VCaP (cell line): ENCODE measurements around the gene LRRC37B.
"Not testable (repeated sequence)": the region's sequence is repeated elsewhere in the genome, so short reads cannot be mapped to it uniquely, and the experiment has no call there.

Source experiments
- H3K27ac ChIP-seq: fragments of 450-650 bp; 2 replicates; pipeline ENCODE4 v1.5.1; 2017
- TF ChIP-seq, protein P1 (sequence below): fragments of 450-650 bp; conservative IDR thresholded peaks from 2 replicates; pipeline ENCODE4 v1.5.1; 2017; ENCODE audit warnings: mild to moderate bottlenecking, moderate library complexity

LRRC37B gene

DNA sequence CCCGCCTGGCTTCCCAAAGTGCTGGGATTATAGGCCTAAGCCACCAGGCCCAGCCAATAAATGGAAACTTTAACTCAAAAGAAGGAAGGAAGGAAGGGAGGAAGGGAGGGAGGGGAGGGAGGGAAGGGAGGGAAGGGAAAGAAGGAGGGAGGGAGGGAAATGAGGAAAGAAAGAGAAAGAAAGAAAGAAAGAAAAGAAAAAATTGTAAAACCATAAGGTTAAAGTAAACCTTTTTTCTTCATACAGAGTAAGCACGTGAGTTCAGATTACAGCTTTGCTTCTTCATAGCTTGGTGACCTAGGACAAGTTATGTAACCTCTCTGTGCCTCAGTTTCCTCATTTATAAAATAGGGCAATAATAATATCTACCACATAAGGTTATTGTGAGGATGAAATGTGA is 26.0 kb downstream of the LRRC37B start:
- TF ChIP-seq, protein P1, sequence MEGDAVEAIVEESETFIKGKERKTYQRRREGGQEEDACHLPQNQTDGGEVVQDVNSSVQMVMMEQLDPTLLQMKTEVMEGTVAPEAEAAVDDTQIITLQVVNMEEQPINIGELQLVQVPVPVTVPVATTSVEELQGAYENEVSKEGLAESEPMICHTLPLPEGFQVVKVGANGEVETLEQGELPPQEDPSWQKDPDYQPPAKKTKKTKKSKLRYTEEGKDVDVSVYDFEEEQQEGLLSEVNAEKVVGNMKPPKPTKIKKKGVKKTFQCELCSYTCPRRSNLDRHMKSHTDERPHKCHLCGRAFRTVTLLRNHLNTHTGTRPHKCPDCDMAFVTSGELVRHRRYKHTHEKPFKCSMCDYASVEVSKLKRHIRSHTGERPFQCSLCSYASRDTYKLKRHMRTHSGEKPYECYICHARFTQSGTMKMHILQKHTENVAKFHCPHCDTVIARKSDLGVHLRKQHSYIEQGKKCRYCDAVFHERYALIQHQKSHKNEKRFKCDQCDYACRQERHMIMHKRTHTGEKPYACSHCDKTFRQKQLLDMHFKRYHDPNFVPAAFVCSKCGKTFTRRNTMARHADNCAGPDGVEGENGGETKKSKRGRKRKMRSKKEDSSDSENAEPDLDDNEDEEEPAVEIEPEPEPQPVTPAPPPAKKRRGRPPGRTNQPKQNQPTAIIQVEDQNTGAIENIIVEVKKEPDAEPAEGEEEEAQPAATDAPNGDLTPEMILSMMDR = no peak
- no peak overlapping the region for H3K27ac ChIP-seq

DNA sequence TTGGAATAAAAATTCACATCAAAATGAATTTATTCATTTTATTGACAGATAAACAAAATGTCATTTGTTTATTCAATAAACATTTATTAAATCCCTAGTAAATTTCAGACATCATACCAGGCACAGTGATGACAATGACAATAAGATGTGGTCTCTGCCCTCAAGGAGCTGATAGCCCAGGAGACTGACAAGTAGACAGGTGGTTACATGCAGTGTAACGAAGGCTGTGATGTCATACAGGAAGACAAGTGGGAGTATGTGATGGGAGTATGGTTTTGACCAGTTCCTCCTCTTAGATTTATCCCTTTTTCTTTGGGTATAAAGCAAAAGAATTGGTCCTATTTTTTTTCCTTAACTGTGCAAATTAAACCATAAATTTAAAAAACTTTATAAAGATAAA is 26.6 kb downstream of the LRRC37B start:
- not testable (repeated sequence) for H3K27ac ChIP-seq

DNA sequence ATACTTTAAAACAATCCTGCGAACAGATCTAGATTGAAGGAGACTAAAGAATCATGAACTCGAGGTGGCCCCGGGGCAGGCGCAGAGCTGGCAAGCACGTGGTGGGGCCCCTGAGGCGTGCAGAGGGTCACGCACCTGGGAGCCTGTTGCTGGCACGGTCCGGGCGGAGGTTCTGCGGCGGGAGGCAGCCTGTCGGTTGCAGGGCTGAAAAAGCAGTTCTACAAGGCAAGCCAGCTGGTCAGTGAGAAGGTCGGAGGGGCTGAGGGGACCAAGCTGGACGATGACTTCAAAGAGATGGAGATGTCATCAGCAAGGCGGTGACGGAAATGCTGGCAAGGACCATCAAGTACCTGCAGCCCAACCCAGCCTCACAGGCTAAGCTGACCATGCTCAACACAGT is 33.1 kb downstream of the LRRC37B start:
- not testable (repeated sequence) for H3K27ac ChIP-seq

DNA sequence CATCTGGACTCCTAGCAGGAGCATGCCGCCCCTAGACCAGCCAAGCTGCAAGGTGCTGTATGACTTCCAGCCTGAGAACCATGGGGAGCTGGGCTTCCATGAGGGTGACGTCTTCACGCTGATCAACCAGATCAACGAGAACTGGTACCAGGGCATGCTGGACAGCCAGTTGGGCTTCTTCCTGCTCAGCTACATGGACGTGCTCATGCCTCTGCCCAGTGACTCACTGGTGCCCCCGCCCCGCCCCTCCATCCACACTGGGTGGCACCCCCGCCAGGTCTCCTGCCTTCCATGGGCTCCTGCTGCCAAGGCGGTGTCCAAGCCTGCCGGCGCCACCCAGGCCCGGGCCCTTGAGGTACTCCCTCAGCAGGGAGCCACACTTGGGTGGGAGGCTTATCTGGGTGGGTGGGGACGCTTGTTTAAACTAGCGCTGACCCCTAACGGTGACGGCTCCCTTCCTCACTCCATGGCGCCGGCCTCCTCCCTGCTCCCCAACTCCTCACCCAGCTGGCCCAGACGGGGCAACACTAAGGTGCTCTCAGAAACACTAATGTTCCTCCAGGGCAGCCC is 34.2 kb downstream of the LRRC37B start:
- not testable (repeated sequence) for H3K27ac ChIP-seq

DNA sequence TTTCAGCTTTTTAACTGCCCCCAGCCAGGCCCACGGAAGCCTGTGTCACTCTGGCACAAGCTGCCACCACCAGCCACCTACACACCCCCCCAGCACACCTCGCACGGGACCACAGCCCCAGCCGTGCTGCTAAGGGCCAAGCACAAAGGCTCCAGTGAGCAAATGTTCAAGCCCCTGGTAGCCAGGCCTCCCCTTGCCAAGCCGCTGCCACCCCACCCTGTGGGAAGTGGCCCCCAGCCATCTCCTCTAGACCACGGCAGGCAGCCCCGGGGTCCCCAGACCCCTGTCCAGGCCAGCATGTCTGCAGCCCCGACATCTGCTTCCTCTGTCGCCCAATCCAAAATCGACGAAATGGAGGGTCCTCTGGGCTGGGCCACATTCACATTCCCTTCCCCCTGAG is 35.1 kb downstream of the LRRC37B start:
- not testable (repeated sequence) for H3K27ac ChIP-seq

DNA sequence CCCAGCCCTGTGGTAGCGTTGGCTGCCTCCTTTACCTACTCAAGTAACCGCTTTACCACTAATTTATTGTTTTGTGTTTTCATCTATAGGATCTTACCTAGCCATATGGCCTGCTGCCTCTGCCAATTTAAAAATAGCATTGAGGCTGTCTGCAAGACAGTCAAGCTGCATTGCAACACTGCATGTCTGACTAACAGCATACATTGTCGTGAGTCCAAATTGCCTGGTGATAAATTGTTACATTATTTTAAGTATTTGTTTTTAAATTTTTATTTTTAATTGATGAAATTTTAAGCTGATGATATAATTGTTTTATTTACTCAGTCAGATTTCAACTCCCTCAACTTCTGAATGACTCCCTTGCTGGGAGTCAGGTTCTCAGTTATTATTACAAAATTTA is 38.4 kb downstream of the LRRC37B start:
- H3K27ac ChIP-seq = not testable (repeated sequence)

DNA sequence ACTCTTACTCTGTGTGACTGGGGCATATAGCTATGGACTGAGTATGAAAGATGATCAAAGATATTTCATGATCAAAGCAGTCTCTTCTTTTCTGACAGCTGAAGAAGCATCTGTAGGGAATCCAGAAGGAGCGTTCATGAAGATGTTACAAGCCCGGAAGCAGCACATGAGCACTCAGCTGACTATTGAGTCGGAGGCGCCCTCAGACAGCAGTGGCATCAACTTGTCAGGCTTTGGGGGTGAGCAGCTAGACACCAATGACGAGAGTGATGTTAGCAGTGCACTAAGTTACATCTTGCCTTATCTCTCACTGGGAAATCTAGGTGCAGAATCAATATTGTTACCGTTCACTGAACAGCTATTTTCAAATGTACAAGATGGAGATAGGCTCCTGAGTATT is 40.5 kb downstream of the LRRC37B start:
- H3K27ac ChIP-seq = not testable (repeated sequence)

DNA sequence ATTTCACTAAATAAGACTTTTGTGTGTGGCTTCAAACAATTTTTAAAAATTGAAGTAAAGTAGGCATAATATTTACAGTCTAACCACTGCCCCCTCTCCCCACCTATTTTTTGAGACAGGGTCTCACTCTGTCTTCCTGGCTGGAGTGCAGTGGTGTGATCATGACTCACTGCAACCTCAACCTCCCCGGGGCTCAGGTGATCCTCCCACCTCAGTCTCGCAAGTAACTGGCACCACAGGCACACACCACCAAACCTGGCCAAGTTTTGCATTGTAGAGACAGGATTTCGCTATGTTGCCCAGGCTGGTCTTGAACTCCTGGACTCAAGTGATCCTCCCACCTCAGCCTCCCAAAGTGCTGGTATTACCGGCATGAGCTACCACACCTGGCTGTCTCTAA is 47.8 kb downstream of the LRRC37B start:
- not testable (repeated sequence) for H3K27ac ChIP-seq

DNA sequence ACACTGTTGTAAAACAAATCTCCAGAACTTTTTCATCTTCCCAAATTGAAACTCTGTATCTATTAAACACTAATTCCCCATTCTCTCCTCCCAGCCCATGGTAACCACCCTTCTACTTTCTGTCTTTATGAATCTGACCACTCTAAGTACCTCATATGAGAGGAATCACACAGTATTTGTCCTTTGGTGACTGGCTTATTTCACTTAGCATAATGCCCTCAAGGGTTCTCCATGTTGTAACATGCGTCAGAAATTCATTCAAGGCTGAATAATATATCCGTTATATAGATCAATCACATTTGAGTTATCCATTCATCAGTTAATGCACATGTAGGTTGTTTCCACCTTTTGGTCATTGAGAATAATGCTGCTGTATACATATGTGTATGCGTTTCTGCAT is 48.2 kb downstream of the LRRC37B start:
- H3K27ac ChIP-seq = not testable (repeated sequence)

DNA sequence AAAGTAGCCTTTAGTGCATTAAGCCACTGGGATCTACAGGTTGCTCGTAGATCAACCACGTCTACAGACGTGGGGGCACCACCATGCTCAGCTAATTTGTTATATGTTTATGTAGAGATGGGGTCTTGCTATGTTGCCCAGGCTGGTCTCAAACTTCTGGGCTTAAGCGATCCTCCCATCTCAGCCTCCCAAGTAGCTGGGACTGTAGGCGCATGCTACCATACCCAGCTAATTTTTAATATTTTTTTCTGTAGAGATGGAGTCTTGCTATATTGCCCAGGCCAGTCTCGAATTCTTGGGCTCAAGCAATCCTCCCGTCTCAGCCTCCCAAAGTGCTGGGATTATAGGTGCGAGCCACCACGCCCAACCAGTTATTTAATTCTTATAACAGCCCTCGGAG is 49.3 kb downstream of the LRRC37B start:
- H3K27ac ChIP-seq = not testable (repeated sequence)

DNA sequence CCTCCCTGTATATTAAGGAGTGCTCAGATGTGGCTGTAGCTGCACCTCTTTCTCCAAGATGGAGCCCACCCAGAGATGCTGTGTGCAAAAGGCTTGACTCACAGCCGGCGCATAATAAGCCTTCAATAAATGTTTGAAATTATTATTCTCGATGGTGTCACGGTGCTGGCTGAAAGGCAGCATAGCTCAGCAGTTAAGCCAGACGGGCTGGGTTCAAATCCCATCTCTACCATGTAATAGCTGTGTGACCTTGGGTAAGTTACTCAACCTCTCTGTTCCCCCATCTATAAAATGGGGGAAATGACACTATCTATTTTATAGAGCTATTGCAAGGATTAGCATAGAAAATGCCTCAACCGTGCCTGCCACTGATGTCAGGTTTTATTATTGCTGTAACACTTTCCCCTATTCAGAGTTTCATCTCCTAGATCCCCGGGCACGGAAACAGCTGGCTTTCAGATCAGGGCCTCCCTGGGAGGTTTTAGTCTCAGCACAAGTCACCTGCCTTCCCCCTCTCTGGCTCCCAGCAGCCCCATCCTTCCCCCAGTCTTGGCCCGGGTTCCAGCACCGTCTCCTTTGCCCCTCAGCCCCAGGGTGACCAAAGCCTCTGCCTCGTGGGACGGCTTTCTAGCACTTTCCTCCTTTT is 50.4 kb downstream of the LRRC37B start:
- H3K27ac ChIP-seq = not testable (repeated sequence)

DNA sequence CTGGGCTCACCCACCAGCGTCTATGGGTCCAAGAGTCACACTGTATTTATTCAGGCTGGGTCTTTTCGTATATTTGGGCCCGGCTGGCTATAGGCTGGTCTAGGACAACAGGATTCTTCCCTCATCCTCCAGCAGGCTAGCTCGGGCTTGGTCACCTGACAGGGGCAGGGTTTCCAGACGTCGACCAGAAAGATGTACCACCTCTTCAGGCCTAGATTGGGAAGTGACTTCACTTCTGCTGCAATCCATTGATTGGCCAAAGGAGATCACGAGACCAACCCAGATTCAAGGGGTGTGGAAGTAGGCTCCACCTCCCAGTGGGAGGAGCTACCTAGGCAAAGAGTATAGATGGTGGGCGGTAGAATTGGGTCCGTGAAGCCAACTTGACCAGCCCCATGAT is 53.5 kb downstream of the LRRC37B start:
- H3K27ac ChIP-seq = not testable (repeated sequence)

DNA sequence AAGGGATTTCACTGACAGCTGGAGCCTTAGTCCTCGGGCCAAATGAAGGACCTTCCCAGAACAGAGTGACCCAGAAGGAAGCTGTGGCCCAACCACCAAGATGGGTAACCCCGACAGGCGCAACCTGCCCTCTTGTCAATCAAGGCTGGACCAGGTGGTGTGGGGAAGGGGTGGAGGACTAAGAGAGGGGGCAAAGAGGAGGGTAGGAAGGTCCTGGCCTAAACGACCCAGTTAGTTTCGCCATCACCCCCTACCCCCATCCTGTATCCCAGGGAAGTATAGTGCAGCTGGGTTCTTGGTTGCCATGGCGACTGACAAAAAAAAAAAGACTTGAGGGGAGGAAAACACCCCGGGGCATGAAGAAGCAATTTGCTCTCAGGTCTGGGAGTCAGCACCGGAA is 54.7 kb downstream of the LRRC37B start:
- H3K27ac ChIP-seq = not testable (repeated sequence)

DNA sequence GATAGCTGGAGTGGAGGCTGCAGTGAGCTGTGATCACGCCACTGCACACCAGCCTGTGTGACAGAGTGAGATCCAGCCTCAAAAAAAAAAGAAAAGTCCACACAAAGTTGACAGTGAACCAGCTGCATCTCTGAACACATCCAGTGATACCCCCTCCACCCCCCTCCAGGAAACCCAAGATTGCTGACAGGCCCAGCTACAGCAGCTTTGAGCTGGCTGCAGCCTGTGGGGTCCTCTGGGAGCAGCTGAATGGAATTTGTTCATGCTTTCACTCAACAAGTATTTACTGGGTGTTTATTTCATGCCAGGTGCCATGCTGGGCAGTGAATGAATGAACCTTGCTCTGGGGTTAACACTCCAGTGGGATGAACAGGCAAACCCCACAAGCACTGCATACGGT is 56.9 kb downstream of the LRRC37B start:
- not testable (repeated sequence) for H3K27ac ChIP-seq

DNA sequence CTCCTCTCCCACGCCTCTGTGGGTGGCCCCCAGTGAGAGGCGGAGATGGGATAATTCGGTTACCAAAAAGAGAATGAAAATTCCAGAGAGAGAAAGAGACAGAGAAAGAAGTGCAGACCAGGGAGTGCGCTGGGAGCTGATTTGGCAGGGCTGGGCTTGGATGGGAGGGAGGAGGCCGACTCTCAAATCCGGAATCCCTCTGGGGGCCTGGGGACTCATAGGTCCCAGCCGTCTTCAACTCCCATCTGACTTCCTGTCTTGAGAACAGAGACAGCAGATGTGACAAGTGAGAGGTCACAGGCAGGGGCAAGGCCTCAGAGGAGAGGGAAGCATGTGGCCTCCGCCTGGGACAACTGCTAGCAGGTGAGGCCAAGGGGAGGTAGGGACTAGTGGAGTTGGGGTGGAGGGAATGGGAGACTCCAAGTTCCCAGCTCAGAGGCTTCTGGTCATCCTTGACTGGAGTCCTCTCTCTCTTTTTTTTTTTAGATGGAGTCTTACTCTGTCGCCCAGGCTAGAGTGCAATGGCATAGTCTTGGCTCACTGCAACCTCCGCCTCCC is 59.0 kb downstream of the LRRC37B start:
- H3K27ac ChIP-seq = not testable (repeated sequence)

DNA sequence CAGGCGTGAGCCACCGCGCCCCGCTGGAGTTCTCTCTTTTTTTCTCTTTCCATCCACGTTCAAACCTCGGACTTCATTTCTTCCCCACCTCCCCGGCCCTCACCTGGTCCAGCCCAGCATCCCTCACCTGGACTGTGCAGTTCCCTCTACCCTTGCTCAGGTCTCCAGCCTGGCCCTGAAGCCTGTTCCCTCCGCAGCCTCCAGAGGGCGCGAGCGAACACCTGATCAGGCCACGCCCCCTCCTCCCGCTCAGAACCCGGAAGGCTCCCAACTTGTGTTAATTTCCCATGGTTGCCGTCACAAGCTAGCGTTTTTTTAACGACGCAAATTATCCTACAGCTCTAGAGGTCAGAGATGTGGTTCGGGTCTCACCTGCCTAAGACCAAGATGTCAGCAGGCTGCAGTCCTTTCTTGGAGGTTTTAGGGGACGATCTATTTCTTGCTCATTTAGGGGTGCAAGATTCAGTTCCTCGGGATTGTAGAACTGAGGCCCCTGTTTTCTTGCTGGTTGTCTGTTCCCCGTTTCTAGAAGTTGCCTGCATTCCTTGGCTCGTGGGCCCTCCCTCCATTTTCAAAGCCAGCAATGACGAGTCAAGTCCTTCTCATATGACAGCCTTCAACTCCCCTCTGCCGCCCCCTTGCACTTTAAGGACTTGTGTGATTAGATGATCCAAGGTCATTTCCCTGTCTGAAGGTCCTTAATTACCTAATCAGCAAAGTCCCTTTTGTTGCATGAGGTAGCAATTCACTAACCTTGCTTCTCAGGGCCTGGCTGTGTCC is 59.9 kb downstream of the LRRC37B start:
- not testable (repeated sequence) for H3K27ac ChIP-seq
- TF ChIP-seq, protein P1 = peak; percentile 53

DNA sequence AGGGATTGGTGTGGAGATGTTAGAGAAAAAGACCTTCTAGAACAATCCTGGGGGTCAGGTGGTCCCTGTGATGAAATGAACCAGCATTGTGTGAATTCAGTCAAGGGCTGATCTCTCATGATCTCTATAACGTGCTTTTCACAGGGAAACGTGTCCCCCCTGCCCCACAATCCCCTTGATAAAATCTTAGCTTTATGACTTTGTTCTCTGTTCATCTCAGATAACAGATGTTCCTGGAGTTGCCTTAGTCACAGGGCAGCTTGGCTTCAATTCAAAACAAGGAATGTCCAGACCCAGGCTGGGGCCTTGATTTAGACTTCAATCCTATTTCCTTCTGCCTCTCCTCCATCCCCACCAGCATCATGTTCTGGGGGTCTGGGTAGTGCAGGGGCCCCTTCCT is 61.9 kb downstream of the LRRC37B start:
- peak overlapping the region; percentile 22; the same call in 1 of the 2 replicates for H3K27ac ChIP-seq

DNA sequence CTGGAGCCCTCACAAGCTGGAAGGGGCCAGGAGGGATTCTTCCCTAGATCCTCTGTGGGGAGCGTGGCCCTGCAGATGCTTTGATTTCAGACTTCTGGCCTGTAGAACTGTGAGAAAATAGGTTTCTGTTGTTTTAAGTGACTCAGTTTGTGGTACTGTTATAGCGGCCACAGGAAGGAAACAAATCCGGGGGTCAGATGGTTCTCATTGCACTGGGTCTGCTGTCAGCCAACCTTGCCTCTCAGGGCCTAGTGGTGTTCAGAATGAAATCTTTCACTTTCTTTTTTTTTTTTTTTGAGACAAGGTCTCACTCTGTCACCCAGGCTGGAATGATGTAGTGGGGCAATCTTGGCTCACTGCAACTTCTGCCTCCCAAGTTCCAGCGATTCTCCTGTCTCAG is 64.8 kb downstream of the LRRC37B start:
- H3K27ac ChIP-seq = not testable (repeated sequence)

DNA sequence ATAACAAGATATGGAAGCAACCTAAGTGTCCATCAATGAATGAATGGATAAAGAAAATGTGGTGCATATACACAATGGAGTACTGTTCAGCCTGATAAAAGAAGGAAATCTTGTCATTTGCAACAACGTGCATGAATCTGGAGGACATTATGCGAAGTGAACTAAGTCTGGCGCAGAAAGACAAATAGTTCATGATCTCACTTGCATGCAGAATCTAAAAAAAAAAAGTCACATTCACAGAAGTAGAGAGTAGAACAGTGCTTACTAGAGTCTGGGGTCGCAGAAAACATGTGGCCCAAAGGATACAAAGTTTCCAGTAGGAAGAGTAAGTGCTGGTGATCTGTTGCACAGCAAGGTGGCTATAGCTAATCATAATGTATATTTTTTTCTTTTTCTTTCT is 65.9 kb downstream of the LRRC37B start:
- H3K27ac ChIP-seq = not testable (repeated sequence)

DNA sequence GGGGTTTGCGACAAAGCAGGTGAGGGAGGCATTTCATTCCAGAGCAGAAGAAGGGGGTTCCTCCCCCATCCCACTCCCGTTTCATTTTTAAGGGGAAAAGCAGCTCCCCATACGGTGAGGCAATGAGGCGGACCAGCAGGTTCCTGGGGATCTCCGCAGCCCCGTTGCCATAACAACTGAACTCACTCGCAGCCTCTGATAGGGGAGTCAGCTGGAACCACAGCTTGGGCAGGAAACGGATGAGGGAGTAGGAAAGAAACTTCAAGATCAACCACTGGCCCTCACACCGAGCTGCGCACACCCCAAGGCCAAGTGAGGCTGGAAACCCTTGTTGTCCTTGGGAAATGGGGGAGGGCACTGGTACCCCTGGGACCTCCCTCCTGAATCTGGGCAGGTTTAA is 72.6 kb downstream of the LRRC37B start:
- not testable (repeated sequence) for H3K27ac ChIP-seq
